ENCODE measurements around the gene MCRIP2. TPM values are rescaled to one million over a fixed set of nuclear protein-coding genes. Genes with fewer than 3 reads are reported as not detected.
A peak's percentile ranks its signal among the peaks of the same experiment; 100 is the strongest.

The MCRIP2 gene
- total RNA-seq, 4 donors from 2014 or later: 61.3 to 124 (median 69.1) TPM

DNA sequence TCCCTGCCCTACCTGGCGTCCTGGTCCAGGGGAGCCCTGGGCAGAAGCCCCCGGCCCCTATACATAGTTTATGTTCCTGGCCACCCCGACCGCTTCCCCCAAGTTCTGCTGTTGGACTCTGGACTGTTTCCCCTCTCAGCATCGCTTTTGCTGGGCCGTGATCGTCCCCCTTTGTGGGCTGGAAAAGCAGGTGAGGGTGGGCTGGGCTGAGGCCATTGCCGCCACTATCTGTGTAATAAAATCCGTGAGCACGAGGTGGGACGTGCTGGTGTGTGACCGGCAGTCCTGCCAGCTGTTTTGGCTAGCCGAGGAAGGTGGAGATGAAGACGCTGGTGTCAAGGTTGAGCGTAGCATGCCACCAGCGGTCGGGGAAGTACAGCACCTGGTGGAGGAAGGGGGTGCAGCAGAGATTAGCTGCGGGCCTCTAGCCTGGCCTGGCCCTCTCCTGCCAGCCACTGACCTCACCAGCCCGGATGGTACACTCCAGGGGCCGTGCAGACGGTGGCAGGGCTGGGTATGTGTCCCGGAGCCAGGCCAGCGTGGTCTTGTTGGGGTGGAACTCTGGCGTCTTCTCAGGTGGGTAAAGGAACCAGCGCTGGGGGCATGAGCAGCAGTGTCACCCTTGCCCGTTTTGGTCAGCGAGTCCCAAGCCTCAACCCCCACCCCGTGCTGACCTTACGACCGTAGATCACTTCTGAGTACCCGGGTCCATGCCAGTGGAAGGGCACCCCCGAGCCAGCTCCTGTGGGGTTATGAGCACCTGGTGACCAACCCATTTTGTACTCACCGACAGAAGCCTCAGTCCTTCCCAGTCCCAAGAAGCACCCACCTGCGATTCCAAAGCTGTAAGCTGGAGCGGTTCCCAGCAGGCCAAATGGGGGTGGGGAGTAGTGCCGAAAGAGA, 41.1 kb downstream of the MCRIP2 start:
- Histone ChIP-seq H3K4me1 (peaks cover 30 to 49% of the 10 kb centered on the region in 2 donors), H3K4me3 (replicated peaks in 1 of 3) (no peak overlapping the region), H3K36me3 (peaks cover 18 to 20% of the 10 kb centered on the region in 2 donors), H3K27ac (no peak overlapping the region), H3K9me3 (no peaks in the 10 kb centered on the region), H3K27me3 (no peaks in the 10 kb centered on the region)
- no peak for DNase-seq
- intact Hi-C loops (cut with DNase I): no loop called here
- TF ChIP-seq, protein P1, sequence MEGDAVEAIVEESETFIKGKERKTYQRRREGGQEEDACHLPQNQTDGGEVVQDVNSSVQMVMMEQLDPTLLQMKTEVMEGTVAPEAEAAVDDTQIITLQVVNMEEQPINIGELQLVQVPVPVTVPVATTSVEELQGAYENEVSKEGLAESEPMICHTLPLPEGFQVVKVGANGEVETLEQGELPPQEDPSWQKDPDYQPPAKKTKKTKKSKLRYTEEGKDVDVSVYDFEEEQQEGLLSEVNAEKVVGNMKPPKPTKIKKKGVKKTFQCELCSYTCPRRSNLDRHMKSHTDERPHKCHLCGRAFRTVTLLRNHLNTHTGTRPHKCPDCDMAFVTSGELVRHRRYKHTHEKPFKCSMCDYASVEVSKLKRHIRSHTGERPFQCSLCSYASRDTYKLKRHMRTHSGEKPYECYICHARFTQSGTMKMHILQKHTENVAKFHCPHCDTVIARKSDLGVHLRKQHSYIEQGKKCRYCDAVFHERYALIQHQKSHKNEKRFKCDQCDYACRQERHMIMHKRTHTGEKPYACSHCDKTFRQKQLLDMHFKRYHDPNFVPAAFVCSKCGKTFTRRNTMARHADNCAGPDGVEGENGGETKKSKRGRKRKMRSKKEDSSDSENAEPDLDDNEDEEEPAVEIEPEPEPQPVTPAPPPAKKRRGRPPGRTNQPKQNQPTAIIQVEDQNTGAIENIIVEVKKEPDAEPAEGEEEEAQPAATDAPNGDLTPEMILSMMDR (IDR thresholded peaks at IDR 0.05): no peak
- no peak for TF ChIP-seq POLR2A (IDR thresholded peaks at IDR 0.05)
- 89 to 95% methylated on average over 21 to 34 of the region's 36 CpGs for WGBS, 2 donors

DNA sequence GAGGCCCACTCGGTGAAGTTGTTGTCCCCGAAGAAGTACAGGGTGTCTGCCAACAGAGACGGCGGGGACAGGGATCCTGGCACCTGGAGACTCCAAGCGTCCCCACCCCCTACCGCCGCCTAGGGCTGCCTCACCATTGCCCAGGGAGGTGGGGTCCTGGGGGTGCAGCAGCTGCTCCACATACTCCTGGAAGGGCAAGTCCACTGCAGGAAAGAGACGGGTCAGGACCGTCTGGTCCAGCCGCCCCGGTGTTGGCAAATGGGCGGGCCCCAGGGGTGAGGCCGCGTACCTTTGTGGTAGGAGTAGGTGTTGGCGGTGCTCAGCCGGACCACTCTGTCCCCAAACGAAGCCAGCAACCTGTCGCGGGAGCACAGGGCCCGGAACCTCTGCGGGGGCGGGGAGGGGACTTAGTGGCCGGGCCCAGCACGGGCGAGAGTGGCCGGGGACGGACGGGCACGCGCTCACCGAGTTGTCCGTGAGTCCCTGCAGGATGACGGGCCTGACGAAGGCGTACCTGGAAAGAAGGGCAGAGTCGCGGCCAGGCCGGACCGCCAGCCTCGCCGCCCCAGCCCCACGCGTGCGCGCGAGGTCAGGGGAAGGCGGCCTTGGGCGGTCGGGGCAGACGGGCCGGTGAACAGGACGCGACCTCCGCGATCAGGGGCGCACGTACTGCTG, 41.9 kb downstream of the MCRIP2 start:
- Histone ChIP-seq H3K9me3 (no peaks in the 10 kb centered on the region), H3K27ac (peak overlapping the region in 1 of 3 donors; percentile 6), H3K36me3 (peaks cover 18 to 20% of the 10 kb centered on the region in 2 donors), H3K27me3 (no peaks in the 10 kb centered on the region), H3K4me1 (peaks cover 30 to 49% of the 10 kb centered on the region in 2 donors), H3K4me3 (replicated peaks in 1 of 3) (peak overlapping the region in 1 of 3 donors; percentile 86)
- WGBS, 2 donors: 28 to 44% methylated on average over 5 to 27 of the region's 57 CpGs
- intact Hi-C loops (cut with DNase I): no loop called here
- no peak for TF ChIP-seq POLR2A (IDR thresholded peaks at IDR 0.05)
- DNase-seq: no peak

DNA sequence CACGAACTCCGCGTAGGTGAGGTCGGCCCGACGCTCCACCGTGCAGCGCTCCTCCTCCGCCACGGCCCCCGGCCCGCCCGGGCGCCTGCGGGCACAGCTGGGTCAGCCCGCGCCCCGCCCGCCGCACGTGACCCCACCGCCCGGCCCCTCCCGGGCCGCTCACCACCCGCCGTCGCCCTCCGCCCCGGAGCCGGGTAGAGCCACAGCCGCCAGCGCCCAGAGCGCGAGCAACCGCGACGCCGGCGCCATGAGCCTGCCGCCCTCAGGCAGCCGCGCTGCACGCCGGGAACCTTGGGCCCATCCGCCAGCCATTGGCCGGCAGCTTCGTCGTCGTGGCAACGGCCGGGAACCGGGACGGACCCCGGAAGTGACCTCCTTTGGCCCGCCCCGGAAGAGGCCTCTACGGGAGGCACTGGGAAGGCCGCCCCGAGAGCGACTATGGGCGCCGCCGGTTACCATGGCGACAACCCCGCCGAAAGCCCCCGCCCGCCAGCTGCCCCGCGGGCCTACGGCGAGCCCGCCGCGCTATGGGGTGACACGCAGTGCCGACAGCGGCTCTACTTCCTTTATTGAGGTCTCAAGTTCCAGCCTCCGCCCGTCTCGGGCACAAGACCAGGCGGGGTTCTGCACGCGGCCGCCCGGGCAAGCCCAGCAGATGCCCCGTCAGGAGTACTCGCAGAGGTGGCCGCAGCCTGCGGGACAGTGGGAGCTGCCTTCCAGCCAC, 42.6 kb downstream of the MCRIP2 start, which contains the start of gene JMJD8:
TSS of gene JMJD8 (minus strand) at position 264 of the 724 bp plus-strand sequence. CDS start at position 249, 15 bp downstream.
- Histone ChIP-seq H3K36me3 (peaks cover 18 to 20% of the 10 kb centered on the region in 2 donors), H3K27me3 (no peaks in the 10 kb centered on the region), H3K27ac (peak within 1 kb of the TSS; percentile 58 to 72 (median 66)), H3K4me3 (replicated peaks in 1 of 3) (peak within 1 kb of the TSS in 2 of 3 donors; percentile 42 to 86), H3K4me1 (peaks cover 28 to 52% of the 10 kb centered on the region in 2 donors), H3K9me3 (no peaks in the 10 kb centered on the region)
- TF ChIP-seq POLR2A (IDR thresholded peaks at IDR 0.05): peak in 1 of 2 donors; percentile 73
- TF ChIP-seq, protein P1 (IDR thresholded peaks at IDR 0.05): no peak
- DNase-seq: peak; percentile 98
- WGBS, 2 donors: 15% methylated on average over 22 of the region's 91 CpGs; no CpG with 5 or more reads in 1 of the 2 donors
- intact Hi-C loops (cut with DNase I): no loop called here

DNA sequence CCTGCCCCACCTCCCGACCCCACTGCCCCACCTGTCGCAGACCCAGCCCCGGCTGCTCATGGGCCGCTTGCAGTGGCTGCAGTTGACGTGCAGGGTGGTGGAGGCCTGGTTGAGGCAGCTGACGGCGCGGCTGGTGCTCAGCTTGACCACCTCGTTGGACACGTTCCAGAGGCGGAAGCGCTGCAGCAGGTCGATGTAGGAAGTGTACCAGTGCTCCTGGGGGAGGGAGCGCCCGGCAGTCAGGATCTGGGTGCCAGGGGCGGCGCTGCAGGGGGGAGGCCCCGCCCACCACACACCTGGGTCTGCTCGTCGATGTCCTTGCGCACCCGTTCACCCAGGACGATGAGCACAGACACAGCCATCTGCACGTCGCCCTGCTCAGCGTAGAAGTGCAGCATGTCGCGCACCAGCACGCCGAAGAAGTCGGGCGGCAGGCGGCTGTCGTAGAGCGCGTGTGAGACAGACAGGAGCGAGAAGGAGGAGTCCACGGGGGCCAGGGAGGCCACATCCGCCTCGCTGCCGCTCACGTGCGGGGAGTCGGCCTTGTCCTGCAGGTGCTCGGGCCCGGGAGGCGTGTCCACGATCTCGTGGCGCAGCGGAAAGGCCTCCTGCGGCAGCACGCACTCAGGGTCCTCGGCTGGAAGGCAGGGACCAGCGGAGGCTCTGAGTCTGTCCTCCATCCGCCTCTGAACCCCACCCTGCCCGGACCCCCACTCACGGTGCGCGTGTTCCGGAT, 43.5 kb downstream of the MCRIP2 start:
- no peaks in the 10 kb centered on the region for H3K9me3 ChIP-seq
- peaks cover 33 to 54% of the 10 kb centered on the region in 2 donors for H3K4me1 ChIP-seq
- peaks cover 18 to 20% of the 10 kb centered on the region in 2 donors for H3K36me3 ChIP-seq
- H3K4me3 ChIP-seq (replicated peaks in 1 of 3): peak overlapping the region in 1 of 3 donors; percentile 86
- TF ChIP-seq POLR2A (IDR thresholded peaks at IDR 0.05): no peak
- TF ChIP-seq, protein P1 (IDR thresholded peaks at IDR 0.05): no peak
- WGBS, 2 donors: 95% methylated on average over 45 to 61 of the region's 61 CpGs
- intact Hi-C loops (cut with DNase I): no loop called here
- no peak for DNase-seq
- no peaks in the 10 kb centered on the region for H3K27me3 ChIP-seq
- H3K27ac ChIP-seq: peak overlapping the region in 1 of 3 donors; percentile 66

Data from thyroid gland (tissue), 4 donors.